Measurements from ENCODE around the gene RAD51B.

DNA sequence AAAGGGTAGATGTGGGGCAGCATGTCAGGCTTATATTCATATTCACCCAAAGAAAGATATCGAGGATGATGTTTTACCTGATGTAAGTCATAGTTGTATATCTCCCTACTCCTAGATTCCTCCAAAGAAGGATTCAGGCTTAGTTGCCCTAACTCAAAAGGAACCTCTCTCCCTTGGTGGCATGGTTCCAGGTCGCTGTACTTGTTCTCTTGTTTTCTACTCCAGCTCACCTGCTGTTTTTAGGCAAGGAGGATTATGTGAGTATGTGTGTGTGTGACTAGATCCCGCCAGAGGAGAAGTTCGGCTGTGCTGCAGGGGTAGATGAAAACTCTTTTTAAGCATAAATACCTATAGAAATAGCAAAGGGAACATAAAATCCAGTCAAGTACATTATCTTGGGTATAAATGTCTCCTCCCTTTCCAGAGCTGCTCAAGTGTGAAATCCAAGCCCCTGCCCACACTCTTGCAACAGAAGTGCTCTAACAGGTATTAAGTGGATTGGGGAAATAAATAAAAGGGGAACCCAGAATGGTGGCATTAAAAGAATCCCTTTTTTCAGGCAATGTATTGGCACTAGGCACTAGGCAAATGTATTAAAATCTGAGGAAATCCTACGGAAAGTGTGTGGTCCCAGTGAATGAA is 597.6 kb downstream of the RAD51B start:
- no peak for TF ChIP-seq CTCF (IDR thresholded peaks at IDR 0.05)
- TF ChIP-seq POLR2A (IDR thresholded peaks at IDR 0.05) = peak in 1 of 2 donors; percentile 25

Data from thyroid gland (tissue), 4 donors.